GM18868 (cell line): ENCODE results near the gene NDUFC2.
"Not testable (repeated sequence)": the region's sequence is repeated elsewhere in the genome, so short reads cannot be mapped to it uniquely, and the experiment has no call there.

ENCODE experiments used
- ATAC-seq: cut with Tn5 transposase; IDR thresholded peaks from one replicate; pipeline ENCODE4 v1.9.1; 2021; ENCODE audit warnings: mild to moderate bottlenecking, moderate library complexity; ENCODE audit not compliant: unreplicated experiment

The NDUFC2 gene

GRCh38 chr11:78056093-78056492 lies 23.6 kb downstream of the NDUFC2 start:
- ATAC-seq = no peak

- ATAC-seq = no peak
These were observed 24.7 kb downstream of the NDUFC2 start for GRCh38 chr11:78054971-78055370.

- no peak for ATAC-seq
These were observed 28.5 kb downstream of the NDUFC2 start for GRCh38 chr11:78050964-78051831.

- ATAC-seq = no peak
These were observed 30.3 kb downstream of the NDUFC2 start for GRCh38 chr11:78049348-78049747.

GRCh38 chr11:78048561-78048960 lies 31.1 kb downstream of the NDUFC2 start:
- ATAC-seq = no peak

- no peak for ATAC-seq
These were observed 33.2 kb downstream of the NDUFC2 start for GRCh38 chr11:78046486-78046854.

GRCh38 chr11:78045851-78046485 lies 33.7 kb downstream of the NDUFC2 start:
- peak; percentile 72 for ATAC-seq

GRCh38 chr11:78044706-78045105 lies 35.0 kb downstream of the NDUFC2 start:
- ATAC-seq = no peak

- no peak for ATAC-seq
These were observed 37.7 kb downstream of the NDUFC2 start for GRCh38 chr11:78041843-78042440.

- not testable (repeated sequence) for ATAC-seq
These were observed 38.3 kb downstream of the NDUFC2 start for GRCh38 chr11:78041380-78041719.

- ATAC-seq = no peak
These were observed 38.8 kb downstream of the NDUFC2 start for GRCh38 chr11:78040691-78041379.

GRCh38 chr11:78039919-78040671 lies 39.6 kb downstream of the NDUFC2 start:
- peak; percentile 75 for ATAC-seq

GRCh38 chr11:78039391-78039918 lies 40.2 kb downstream of the NDUFC2 start:
- peak; percentile 20 for ATAC-seq

- no peak for ATAC-seq
These were observed 40.9 kb downstream of the NDUFC2 start for GRCh38 chr11:78038697-78039313.

- no peak for ATAC-seq
These were observed 41.6 kb downstream of the NDUFC2 start for GRCh38 chr11:78037825-78038620.

GRCh38 chr11:78037056-78037455 lies 42.6 kb downstream of the NDUFC2 start:
- no peak for ATAC-seq

GRCh38 chr11:78036313-78036712 lies 43.3 kb downstream of the NDUFC2 start:
- no peak for ATAC-seq

- no peak for ATAC-seq
These were observed 45.0 kb downstream of the NDUFC2 start for GRCh38 chr11:78034623-78035022.

GRCh38 chr11:78033040-78033439 lies 46.6 kb downstream of the NDUFC2 start:
- no peak for ATAC-seq
